ENCODE results near the gene TNRC6C.
"Not testable (repeated sequence)": the region's sequence is repeated elsewhere in the genome, so short reads cannot be mapped to it uniquely, and the experiment has no call there.

The TNRC6C gene

GRCh38 chr17:78043031-78043430, 84.5 kb downstream of the TNRC6C start:
- DNase-seq (ENCODE audit: low read depth): no peak

- DNase-seq (ENCODE audit: low read depth): no peak
These were observed 85.9 kb downstream of the TNRC6C start for GRCh38 chr17:78044280-78044835.

- DNase-seq (ENCODE audit: low read depth): no peak
These were observed 86.8 kb downstream of the TNRC6C start for GRCh38 chr17:78045316-78045715.

GRCh38 chr17:78046923-78047322, 88.4 kb downstream of the TNRC6C start:
- DNase-seq (ENCODE audit: low read depth): no peak

GRCh38 chr17:78048346-78049292, 90.1 kb downstream of the TNRC6C start:
- DNase-seq (ENCODE audit: low read depth): no peak

- no peak for DNase-seq (ENCODE audit: low read depth)
These were observed 91.1 kb downstream of the TNRC6C start for GRCh38 chr17:78049609-78050008.

- no peak for DNase-seq (ENCODE audit: low read depth)
These were observed 92.9 kb downstream of the TNRC6C start for GRCh38 chr17:78051186-78051972.

GRCh38 chr17:78053777-78054468, 95.4 kb downstream of the TNRC6C start:
- DNase-seq (ENCODE audit: low read depth): no peak

GRCh38 chr17:78057113-78057740, 98.7 kb downstream of the TNRC6C start:
- no peak for DNase-seq (ENCODE audit: low read depth)

- no peak for DNase-seq (ENCODE audit: low read depth)
These were observed 99.5 kb downstream of the TNRC6C start for GRCh38 chr17:78058001-78058400.

- DNase-seq (ENCODE audit: low read depth): no peak
These were observed 100.1 kb downstream of the TNRC6C start for GRCh38 chr17:78058581-78058980.

GRCh38 chr17:78062596-78062995, 104.1 kb downstream of the TNRC6C start:
- no peak for DNase-seq (ENCODE audit: low read depth)

GRCh38 chr17:78063489-78063888, 105.0 kb downstream of the TNRC6C start:
- no peak for DNase-seq (ENCODE audit: low read depth)

GRCh38 chr17:78064708-78065107, 106.2 kb downstream of the TNRC6C start:
- no peak for DNase-seq (ENCODE audit: low read depth)

GRCh38 chr17:78066976-78067375, 108.5 kb downstream of the TNRC6C start:
- DNase-seq (ENCODE audit: low read depth): not testable (repeated sequence)

GRCh38 chr17:78069695-78070094, 111.2 kb downstream of the TNRC6C start:
- DNase-seq (ENCODE audit: low read depth): no peak

- DNase-seq (ENCODE audit: low read depth): no peak
These were observed 114.5 kb downstream of the TNRC6C start for GRCh38 chr17:78072961-78073360.

GRCh38 chr17:78075011-78075410, 116.5 kb downstream of the TNRC6C start:
- no peak for DNase-seq (ENCODE audit: low read depth)

- DNase-seq (ENCODE audit: low read depth): no peak
These were observed 117.0 kb downstream of the TNRC6C start for GRCh38 chr17:78075545-78075944.

- DNase-seq (ENCODE audit: low read depth): no peak
These were observed 120.8 kb downstream of the TNRC6C start for GRCh38 chr17:78079253-78079652.

- DNase-seq (ENCODE audit: low read depth): no peak
These were observed 123.0 kb downstream of the TNRC6C start for GRCh38 chr17:78081551-78081950.
